ENCODE data around the gene ACACA. TPM values are rescaled to one million over a fixed set of nuclear protein-coding genes. Genes with fewer than 3 reads are reported as not detected.

Gene ACACA
- total RNA-seq, 2 experiments from 2014 or later = 52.6 to 59.8 TPM

Other genes with a start within 250 kb of the ACACA start
- gene C17orf78, start 30.9 kb downstream of the ACACA start, total RNA-seq = not detected
- 10 to 100 TPM; 27.3 to 29.5 TPM for gene TADA2A, start 50 bp upstream of the ACACA start, total RNA-seq
- 1 to 10 TPM; 7.0 to 7.9 TPM for gene DUSP14, start 83.1 kb upstream of the ACACA start, total RNA-seq
- gene SYNRG, start 202.6 kb upstream of the ACACA start, total RNA-seq = 10 to 100 TPM; 39.1 to 40.1 TPM
- gene DDX52, start 236.6 kb upstream of the ACACA start, total RNA-seq = 10 to 100 TPM; 18.5 to 20.2 TPM

Data from activated naive CD4-positive, alpha-beta T cell treated with anti-CD3 and anti-CD28 coated beads for 36 hours (primary cell).